Stimulated activated memory B cell treated with anti-CD40 and anti-IgM and Interleukin-4, amounts not matched to agents 10 μg/mL and 1 μg/mL and 100 μg/mL, for 72 hours (primary cell): ENCODE measurements around the gene POU5F2.

Source experiments
- ATAC-seq: fragments of 150-1000 bp; cut with Tn5 transposase; 2 replicates; pipeline ENCODE4 v1.10.0; 2021
- H3K27ac Mint-ChIP-seq: one replicate; pipeline ENCODE4 v1.8.0; 2022; ENCODE audit warnings: mild to moderate bottlenecking, mixed read lengths
- H3K27me3 Mint-ChIP-seq: one replicate; pipeline ENCODE4 v1.8.0; 2022; ENCODE audit warnings: mixed read lengths
- H3K36me3 Mint-ChIP-seq: one replicate; pipeline ENCODE4 v1.8.0; 2022; ENCODE audit warnings: mixed read lengths
- H3K4me1 Mint-ChIP-seq: one replicate; pipeline ENCODE4 v1.8.0; 2022; ENCODE audit warnings: mixed read lengths
- H3K4me3 Mint-ChIP-seq: one replicate; pipeline ENCODE4 v1.8.0; 2022; ENCODE audit warnings: mild to moderate bottlenecking, moderate library complexity, mixed read lengths
- H3K9me3 Mint-ChIP-seq: one replicate; pipeline ENCODE4 v1.8.0; 2022; ENCODE audit warnings: mixed read lengths

Gene POU5F2

DNA sequence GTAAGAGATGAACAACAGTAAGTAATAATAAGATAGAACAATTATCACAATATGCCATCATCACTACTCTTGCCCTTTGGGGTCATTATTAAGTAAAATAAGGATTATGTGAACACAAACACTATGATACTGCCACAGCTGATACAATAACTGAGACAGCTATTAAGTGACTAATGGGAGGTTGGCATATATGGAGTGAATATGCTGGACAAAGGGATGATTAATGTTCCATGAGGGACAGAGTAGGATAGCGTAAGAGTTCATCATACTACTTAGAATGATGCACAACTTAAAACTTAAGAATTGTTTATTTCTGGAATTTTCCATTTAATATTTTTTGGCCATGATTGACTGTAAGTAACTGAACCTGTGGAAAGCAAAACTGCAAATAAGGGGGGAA lies 16.6 kb downstream of the POU5F2 start:
- Mint-ChIP-seq H3K27ac (no peak overlapping the region), H3K4me3 (no peak overlapping the region), H3K9me3 (no peaks in the 10 kb centered on the region), H3K36me3 (peaks cover 10% of the 10 kb centered on the region), H3K27me3 (no peaks in the 10 kb centered on the region), H3K4me1 (no peaks in the 10 kb centered on the region)
- no peak for ATAC-seq

DNA sequence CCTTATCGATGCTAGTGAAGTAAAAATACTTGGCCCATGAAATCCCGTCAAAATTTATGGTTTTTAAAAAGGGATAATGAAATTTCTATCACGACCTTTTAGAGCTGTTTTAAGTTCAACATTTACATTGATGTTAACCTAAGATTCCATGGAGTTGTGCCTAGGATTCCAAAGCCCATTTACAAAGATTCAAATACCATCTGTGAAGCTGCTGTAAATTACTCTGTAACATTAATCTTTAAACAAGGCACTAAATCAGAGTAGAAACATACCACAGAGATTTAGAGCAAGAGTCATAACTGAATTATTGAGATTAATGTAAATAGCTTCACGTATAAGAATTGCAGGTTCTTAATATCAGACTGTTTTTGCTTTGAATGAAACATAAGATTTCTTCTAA lies 17.7 kb downstream of the POU5F2 start:
- peaks cover 13% of the 10 kb centered on the region for H3K36me3 Mint-ChIP-seq
- no peak for ATAC-seq
- H3K4me3 Mint-ChIP-seq = no peak overlapping the region
- H3K27me3 Mint-ChIP-seq = no peaks in the 10 kb centered on the region
- H3K9me3 Mint-ChIP-seq = no peaks in the 10 kb centered on the region
- no peak overlapping the region for H3K27ac Mint-ChIP-seq
- H3K4me1 Mint-ChIP-seq = no peaks in the 10 kb centered on the region

DNA sequence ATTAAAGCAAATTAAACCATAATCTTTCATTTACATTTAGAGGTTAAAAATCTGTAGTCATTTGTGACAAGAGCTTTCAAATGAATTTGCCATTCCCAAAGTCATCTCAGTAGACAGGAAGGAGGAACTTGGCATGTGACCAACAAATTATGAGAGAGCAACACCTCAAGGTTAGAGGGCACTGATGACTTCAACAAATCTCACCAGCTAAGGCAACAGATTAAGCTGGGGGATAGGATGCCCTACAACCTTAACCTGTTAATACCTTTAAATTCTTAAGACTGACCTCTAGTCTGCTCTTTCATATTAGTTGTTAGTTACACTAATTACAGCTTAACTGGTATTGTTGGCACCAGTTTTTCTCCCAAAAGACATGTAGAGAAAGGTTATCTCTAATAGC lies 18.4 kb downstream of the POU5F2 start:
- ATAC-seq = no peak
- no peak overlapping the region for H3K27ac Mint-ChIP-seq
- H3K4me1 Mint-ChIP-seq = no peaks in the 10 kb centered on the region
- H3K9me3 Mint-ChIP-seq = no peaks in the 10 kb centered on the region
- H3K4me3 Mint-ChIP-seq = no peak overlapping the region
- peaks cover 19% of the 10 kb centered on the region for H3K36me3 Mint-ChIP-seq
- H3K27me3 Mint-ChIP-seq = no peaks in the 10 kb centered on the region

DNA sequence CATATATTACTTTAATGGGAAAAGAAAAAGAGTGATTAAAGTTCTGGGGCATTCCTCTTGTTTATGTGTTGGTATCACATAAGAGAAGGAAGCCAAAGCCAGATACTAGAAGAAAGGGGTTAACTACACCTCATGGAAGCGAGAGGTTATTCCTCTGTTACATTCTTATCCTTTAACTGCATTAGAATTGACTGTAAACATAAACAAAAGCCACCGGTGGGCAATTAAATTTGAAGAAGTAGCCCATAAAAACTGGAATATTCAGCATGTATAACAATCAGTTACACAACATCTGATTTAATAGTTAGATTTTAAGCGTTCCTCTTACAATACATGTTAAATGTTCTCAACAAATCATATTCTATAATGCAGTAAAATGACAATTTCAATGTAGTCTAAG lies 18.8 kb downstream of the POU5F2 start:
- Mint-ChIP-seq H3K9me3 (no peaks in the 10 kb centered on the region), H3K27ac (no peak overlapping the region), H3K4me3 (no peak overlapping the region), H3K27me3 (no peaks in the 10 kb centered on the region), H3K36me3 (peaks cover 20% of the 10 kb centered on the region), H3K4me1 (no peaks in the 10 kb centered on the region)
- ATAC-seq = no peak

DNA sequence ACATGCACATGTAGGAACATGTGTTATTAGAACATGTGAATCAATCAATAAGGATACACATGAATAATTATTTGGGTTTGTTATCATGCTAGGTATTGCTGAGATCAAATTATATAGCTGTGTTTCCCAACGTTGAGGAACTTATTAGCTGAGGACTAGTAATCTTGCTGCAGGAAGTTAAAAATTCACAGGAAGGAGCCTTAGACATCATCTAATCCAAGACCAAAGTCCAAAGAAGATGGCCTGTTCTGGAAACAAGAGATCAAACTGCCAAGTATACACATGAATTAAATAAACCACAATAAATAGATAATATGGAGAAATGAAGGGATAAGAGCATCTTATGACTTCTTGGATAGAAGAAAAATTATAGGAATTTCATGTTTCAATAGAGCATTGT lies 19.9 kb downstream of the POU5F2 start:
- no peaks in the 10 kb centered on the region for H3K9me3 Mint-ChIP-seq
- no peak overlapping the region for H3K4me3 Mint-ChIP-seq
- H3K36me3 Mint-ChIP-seq = peaks cover 20% of the 10 kb centered on the region
- H3K4me1 Mint-ChIP-seq = no peaks in the 10 kb centered on the region
- H3K27me3 Mint-ChIP-seq = no peaks in the 10 kb centered on the region
- no peak overlapping the region for H3K27ac Mint-ChIP-seq
- no peak for ATAC-seq

DNA sequence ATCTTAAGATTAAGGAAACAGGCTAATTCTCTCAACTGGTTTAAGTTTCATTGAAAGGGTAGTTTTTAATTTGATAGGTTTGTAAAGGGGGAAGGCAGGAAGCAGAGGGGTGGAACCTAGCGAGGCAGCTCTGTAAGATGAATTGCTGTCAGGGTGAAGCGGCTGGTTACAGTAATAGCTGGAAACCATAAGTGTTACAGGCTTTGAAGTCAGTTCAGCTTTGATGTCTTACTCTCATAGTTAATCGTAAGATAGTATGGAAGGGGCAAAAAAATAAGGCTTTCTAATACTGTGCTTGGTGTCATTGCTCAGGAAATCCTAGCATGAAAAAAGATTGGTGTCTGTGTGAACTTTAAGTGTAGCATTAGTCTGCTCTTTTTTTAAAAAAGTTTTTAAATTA lies 20.3 kb downstream of the POU5F2 start:
- Mint-ChIP-seq H3K4me3 (no peak overlapping the region), H3K4me1 (no peaks in the 10 kb centered on the region), H3K27ac (no peak overlapping the region), H3K9me3 (no peaks in the 10 kb centered on the region), H3K27me3 (no peaks in the 10 kb centered on the region), H3K36me3 (peaks cover 20% of the 10 kb centered on the region)
- no peak for ATAC-seq

DNA sequence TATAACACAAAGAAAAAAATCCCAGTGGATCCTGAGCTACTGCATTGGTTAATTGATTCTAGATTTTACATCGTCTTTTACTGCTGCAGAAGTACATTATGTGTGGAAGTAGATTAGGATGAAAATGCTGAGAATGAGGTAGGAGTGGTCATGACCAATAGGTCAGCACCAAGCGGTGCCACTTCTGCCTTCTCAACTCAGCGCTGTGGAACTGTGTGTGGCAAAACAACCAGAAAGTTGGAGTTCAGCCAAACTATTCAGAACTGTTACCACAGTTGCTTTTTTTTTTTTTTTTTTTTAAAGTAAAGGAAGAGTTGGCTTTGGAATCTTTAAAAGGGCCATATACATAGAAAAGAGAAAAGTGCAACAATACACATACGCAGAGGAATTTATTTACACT lies 24.2 kb downstream of the POU5F2 start:
- Mint-ChIP-seq H3K9me3 (no peaks in the 10 kb centered on the region), H3K27ac (no peak overlapping the region), H3K4me3 (no peak overlapping the region), H3K27me3 (no peaks in the 10 kb centered on the region), H3K36me3 (peaks cover 37% of the 10 kb centered on the region), H3K4me1 (no peaks in the 10 kb centered on the region)
- ATAC-seq = no peak

DNA sequence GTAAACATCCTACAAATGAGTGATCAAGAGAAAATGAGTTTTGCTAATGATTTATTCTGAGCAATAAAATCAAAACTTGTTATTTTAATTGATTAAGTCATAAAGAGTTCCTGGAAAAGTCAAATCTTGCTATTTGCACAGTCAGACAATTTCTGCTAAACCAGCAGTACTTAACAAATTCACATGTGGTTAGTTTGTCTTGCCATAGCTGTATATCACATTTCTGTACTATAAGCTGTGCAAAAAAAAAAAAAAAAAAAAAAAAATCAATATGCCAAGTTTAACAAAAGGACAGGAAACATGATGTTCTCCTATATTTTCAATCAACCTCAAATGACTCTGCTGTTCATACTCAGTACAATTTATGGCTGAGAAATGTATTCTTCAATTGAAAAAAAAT lies 24.9 kb downstream of the POU5F2 start:
- Mint-ChIP-seq H3K9me3 (no peaks in the 10 kb centered on the region), H3K27ac (no peak overlapping the region), H3K36me3 (peaks cover 44% of the 10 kb centered on the region), H3K27me3 (no peaks in the 10 kb centered on the region), H3K4me3 (no peak overlapping the region), H3K4me1 (no peaks in the 10 kb centered on the region)
- ATAC-seq = no peak

DNA sequence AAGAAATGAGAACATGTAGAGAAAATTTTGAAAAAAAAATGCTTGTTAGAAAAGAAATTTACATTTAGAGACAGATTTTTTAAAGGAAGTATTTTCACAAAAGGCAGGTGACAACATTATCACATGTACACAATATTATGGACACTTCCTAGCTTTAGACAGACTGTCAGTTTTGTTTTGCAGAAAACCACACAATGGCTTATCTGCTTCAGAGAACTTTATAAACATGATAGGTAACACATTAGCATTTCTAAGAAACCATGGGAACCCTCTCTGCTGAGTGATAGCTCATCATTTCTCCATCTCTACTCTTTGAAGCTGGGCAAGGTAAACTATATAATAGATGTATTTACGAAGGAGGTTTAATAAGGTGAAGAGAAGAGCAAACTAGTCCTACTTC lies 25.6 kb downstream of the POU5F2 start:
- Mint-ChIP-seq H3K4me1 (no peaks in the 10 kb centered on the region), H3K4me3 (no peak overlapping the region), H3K36me3 (peaks cover 44% of the 10 kb centered on the region), H3K9me3 (no peaks in the 10 kb centered on the region), H3K27me3 (no peaks in the 10 kb centered on the region), H3K27ac (no peak overlapping the region)
- no peak for ATAC-seq

DNA sequence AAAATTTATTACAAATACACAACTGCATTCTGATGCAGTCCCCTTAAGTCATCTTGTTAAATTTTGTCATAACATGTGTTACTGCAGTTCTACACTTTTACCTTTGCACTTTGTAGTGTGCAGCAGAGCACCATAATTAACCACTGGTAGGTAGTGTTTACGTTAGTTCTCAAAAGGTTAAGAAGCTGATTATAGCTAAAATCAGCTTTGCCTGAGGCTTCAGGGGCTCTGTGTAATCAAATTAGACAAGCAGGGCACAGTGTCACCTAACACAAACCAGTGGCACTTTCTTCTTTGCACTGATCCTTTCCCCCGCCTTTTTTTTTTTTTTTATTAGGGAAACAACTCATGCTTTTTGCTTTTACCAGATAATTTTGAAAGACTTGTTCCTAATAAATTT lies 26.1 kb downstream of the POU5F2 start:
- no peaks in the 10 kb centered on the region for H3K9me3 Mint-ChIP-seq
- no peak for ATAC-seq
- H3K36me3 Mint-ChIP-seq = peaks cover 44% of the 10 kb centered on the region
- H3K4me1 Mint-ChIP-seq = no peaks in the 10 kb centered on the region
- no peaks in the 10 kb centered on the region for H3K27me3 Mint-ChIP-seq
- no peak overlapping the region for H3K4me3 Mint-ChIP-seq
- H3K27ac Mint-ChIP-seq = no peak overlapping the region

DNA sequence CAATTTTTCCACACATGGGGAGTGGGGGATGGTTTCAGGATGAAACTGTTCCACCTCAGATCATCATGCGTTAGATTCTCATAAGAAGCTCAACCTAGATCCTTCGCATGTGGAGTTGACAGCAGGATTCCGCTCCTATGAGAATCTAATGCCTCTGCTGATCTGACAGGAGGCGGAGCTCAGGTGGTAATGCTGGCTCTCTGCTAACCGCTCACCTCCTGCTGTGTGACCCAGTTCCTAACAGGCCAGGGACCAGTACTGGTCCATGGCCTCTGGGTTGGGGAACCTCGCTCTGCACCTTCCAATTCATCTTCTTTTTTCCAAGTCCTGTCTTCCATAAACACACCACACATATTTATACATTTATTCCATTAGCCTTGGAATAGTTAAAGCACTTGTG lies 33.0 kb downstream of the POU5F2 start:
- no peak overlapping the region for H3K4me3 Mint-ChIP-seq
- ATAC-seq = no peak
- no peak overlapping the region for H3K27ac Mint-ChIP-seq
- H3K27me3 Mint-ChIP-seq = no peaks in the 10 kb centered on the region
- H3K36me3 Mint-ChIP-seq = peaks cover 34% of the 10 kb centered on the region
- no peaks in the 10 kb centered on the region for H3K9me3 Mint-ChIP-seq
- no peaks in the 10 kb centered on the region for H3K4me1 Mint-ChIP-seq

DNA sequence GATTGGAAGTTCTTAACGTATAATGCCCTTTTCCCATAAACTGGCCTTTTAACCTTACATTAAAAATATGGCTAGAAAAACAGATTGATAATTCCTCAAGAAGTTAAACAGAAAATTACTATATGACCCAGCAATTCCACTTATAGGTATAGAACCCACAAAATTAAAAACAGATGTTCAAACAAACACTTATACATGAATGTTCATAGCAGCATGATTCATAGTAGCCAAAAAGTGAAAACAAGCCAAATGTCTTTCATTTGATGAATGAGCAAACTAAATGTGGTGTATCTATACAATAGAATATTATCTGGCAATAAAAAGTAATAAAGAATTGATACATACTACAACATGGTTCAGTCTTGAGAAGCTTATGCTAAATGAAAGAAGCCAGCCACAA lies 35.5 kb downstream of the POU5F2 start:
- H3K36me3 Mint-ChIP-seq = peaks cover 31% of the 10 kb centered on the region
- H3K27me3 Mint-ChIP-seq = no peaks in the 10 kb centered on the region
- H3K4me3 Mint-ChIP-seq = no peak overlapping the region
- no peaks in the 10 kb centered on the region for H3K4me1 Mint-ChIP-seq
- H3K27ac Mint-ChIP-seq = no peak overlapping the region
- no peak for ATAC-seq
- no peaks in the 10 kb centered on the region for H3K9me3 Mint-ChIP-seq

DNA sequence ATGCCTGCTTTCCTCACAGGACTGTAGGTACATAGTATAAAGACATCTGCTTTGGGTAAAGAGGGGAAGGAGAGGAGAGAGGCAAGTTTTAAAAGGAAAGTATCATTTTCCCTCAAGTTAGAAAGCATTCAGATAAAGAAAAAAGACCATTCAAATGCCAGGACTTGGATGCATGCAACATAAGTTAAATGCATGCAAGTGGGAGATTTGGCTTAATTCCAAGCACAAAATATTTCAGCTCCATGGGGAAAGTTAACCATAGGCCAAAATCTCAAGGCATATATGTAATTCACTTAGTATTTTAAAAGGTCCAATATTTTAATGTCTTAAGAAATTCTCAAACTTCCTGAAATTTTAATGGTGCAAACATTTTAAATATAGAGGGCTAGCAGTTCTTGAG lies 36.4 kb downstream of the POU5F2 start:
- no peak for ATAC-seq
- peaks cover 34% of the 10 kb centered on the region for H3K36me3 Mint-ChIP-seq
- H3K4me3 Mint-ChIP-seq = no peak overlapping the region

DNA sequence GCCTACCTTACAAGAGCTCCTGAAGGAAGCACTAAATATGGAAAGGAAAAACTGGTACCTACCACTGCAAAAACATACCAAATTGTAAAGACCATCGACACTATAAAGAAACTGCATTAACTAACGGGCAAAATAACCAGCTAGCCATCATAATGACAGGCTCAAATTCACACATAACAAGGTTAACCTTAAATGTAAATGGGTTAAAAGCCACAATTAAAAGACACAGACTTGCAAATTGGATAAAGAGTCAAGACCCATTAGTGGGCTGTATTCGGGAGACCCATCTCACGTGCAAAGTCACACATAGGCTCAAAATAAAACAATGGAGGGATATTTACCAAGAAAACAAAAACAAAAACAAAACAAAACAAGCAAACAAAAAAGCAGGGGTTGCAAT lies 49.4 kb downstream of the POU5F2 start:
- Mint-ChIP-seq H3K27ac (no peak overlapping the region), H3K27me3 (no peaks in the 10 kb centered on the region), H3K4me3 (no peak overlapping the region), H3K36me3 (peaks cover 79% of the 10 kb centered on the region), H3K9me3 (peaks cover 30% of the 10 kb centered on the region), H3K4me1 (no peaks in the 10 kb centered on the region)
- ATAC-seq = no peak

More for the DNA sequence above, 36.4 kb downstream of the POU5F2 start:
- no peaks in the 10 kb centered on the region for H3K27me3 Mint-ChIP-seq
- H3K4me1 Mint-ChIP-seq = no peaks in the 10 kb centered on the region
- no peaks in the 10 kb centered on the region for H3K9me3 Mint-ChIP-seq
- H3K27ac Mint-ChIP-seq = no peak overlapping the region
